ENCODE results near the gene PDX1.

GRCh38 chr13:27970382-27971235 lies 50.8 kb downstream of the PDX1 start:
- TF ChIP-seq CTCF (IDR thresholded peaks at IDR 0.05) (no peak), POLR2A (IDR thresholded peaks at IDR 0.05) (no peak)
